Mesendoderm (in vitro differentiated cells): ENCODE data around the gene POU2F1.

Experiments
- DNase-seq: peaks from one replicate; pipeline ENCODE4 v3.0.0; 2013
- H2AK5ac ChIP-seq: 2 replicates; pipeline ENCODE4 v1.6.1; 2013; ENCODE audit warnings: low read length, inconsistent platforms
- H2BK120ac ChIP-seq: 2 replicates; pipeline ENCODE4 v1.6.1; 2013; ENCODE audit warnings: low read depth, mild to moderate bottlenecking, low read length, moderate library complexity, mixed read lengths
- H2BK15ac ChIP-seq: replicated peaks from 2 replicates; pipeline ENCODE4 v1.6.1; 2013; ENCODE audit warnings: low read depth, mild to moderate bottlenecking, moderate library complexity
- H2BK5ac ChIP-seq: 2 replicates; pipeline ENCODE4 v1.6.1; 2013; ENCODE audit warnings: low read length, inconsistent platforms
- H3K18ac ChIP-seq: 2 replicates; pipeline ENCODE4 v1.6.1; 2013; ENCODE audit warnings: mild to moderate bottlenecking, low read length, mixed read lengths
- H3K23ac ChIP-seq: one replicate; pipeline ENCODE4 v1.6.1; 2013; ENCODE audit warnings: low read length
- H3K27ac ChIP-seq: 2 replicates; pipeline ENCODE4 v1.5.1; 2013; ENCODE audit warnings: low read depth, mild to moderate bottlenecking, inconsistent platforms, low read length, moderate library complexity
- H3K27me3 ChIP-seq: 2 replicates; pipeline ENCODE4 v1.6.1; 2013; ENCODE audit warnings: low read length, control low read depth, mild to moderate bottlenecking, inconsistent platforms; ENCODE audit not compliant: insufficient read depth, poor library complexity
- H3K36me3 ChIP-seq: 2 replicates; pipeline ENCODE4 v1.6.1; 2013; ENCODE audit warnings: low read length, inconsistent platforms; ENCODE audit not compliant: control insufficient read depth, insufficient read depth
- H3K4ac ChIP-seq: one replicate; pipeline ENCODE4 v1.6.1; 2013; ENCODE audit warnings: low read depth, mild to moderate bottlenecking, low read length, moderate library complexity
- H3K4me1 ChIP-seq: 2 replicates; pipeline ENCODE4 v1.6.1; 2013; ENCODE audit warnings: low read depth, low read length, inconsistent platforms; ENCODE audit not compliant: control insufficient read depth
- H3K4me2 ChIP-seq: 2 replicates; pipeline ENCODE4 v1.6.1; 2013; ENCODE audit warnings: low read length
- H3K4me3 ChIP-seq: 2 replicates; pipeline ENCODE4 v1.5.1; 2013; ENCODE audit warnings: mild to moderate bottlenecking, low read length
- H3K56ac ChIP-seq: one replicate; pipeline ENCODE4 v1.6.1; 2013; ENCODE audit warnings: low read length
- H3K79me1 ChIP-seq: 2 replicates; pipeline ENCODE4 v1.6.1; 2013; ENCODE audit warnings: low read length, inconsistent platforms
- H3K79me2 ChIP-seq: 2 replicates; pipeline ENCODE4 v1.6.1; 2013; ENCODE audit warnings: mild to moderate bottlenecking, low read length; ENCODE audit not compliant: control insufficient read depth, insufficient read depth
- H3K9ac ChIP-seq: 2 replicates; pipeline ENCODE4 v1.6.1; 2013; ENCODE audit warnings: low read length, inconsistent platforms
- H4K5ac ChIP-seq: one replicate; pipeline ENCODE4 v1.6.1; 2013; ENCODE audit warnings: low read length
- H4K8ac ChIP-seq: one replicate; pipeline ENCODE4 v1.6.1; 2013; ENCODE audit warnings: low read depth, mild to moderate bottlenecking, control low read depth, low read length, moderate library complexity
- WGBS: extraction: QIAGEN DNeasy Blood & Tissue Kit; methylation state at CpG from one replicate; pipeline ENCODE4 v1.1.7; 2013; ENCODE audit warnings: low lambda C conversion rate, missing lambda C conversion rate; ENCODE audit not compliant: insufficient coverage; ENCODE audit errors: extremely low coverage; 5-methylcytosine and 5-hydroxymethylcytosine counted together

POU2F1 gene

DNA sequence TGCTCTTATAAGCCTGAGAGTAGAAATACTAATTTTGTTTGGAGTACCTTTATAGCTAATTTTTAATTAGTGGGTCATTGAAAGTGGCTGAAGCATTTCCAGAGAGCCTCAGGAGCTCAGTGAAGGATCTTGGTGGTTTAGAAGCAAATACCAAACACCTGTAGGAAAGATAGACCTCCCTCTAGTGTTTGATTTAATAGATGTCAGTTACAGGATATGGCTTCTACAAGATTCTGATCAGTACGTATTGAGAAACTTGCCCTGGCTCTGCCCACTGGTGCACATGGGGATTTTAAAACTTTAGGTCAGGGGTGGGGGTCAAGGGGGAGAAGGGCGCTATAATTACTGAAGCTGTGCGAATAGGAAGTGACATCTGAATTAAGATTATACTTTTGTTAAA is 122.2 kb downstream of the POU2F1 start:
- Histone ChIP-seq H2BK5ac (no peak overlapping the region), H3K79me1 (peaks cover 6% of the 10 kb centered on the region), H3K27ac (no peak overlapping the region), H3K23ac (no peak overlapping the region), H3K36me3 (no peaks in the 10 kb centered on the region), H4K5ac (no peak overlapping the region), H3K79me2 (peaks cover 3% of the 10 kb centered on the region), H3K56ac (no peak overlapping the region), H3K4me2 (no peak overlapping the region), H3K9ac (no peak overlapping the region), H3K4ac (no peak overlapping the region), H2BK120ac (no peak overlapping the region), H3K27me3 (no peaks in the 10 kb centered on the region), H4K8ac (no peak overlapping the region), H2BK15ac (no peak overlapping the region), H3K4me1 (peaks cover 7% of the 10 kb centered on the region), H3K18ac (no peak overlapping the region), H3K4me3 (no peak overlapping the region), H2AK5ac (no peak overlapping the region)
- no CpG with 5 or more reads among the region's 3 CpGs for WGBS
- DNase-seq, result peak; percentile 58

DNA sequence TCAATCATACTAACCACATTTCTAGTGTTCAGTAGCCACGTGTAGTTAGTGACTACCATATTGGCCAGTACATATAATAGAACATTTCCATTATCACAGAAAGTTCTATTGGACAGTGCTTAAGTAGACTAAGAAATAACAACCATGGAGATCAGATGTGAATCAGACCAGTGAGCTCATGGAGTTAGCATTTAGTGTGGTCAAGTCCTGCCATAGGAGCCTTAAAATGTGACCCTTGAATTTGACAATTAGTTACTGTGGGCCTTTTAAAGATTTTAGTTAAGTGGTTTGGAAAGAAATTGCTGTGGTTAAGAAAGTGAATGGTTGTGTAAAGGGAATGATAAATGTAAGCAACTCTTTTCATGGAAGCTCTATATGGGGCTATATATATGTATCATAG is 123.4 kb downstream of the POU2F1 start:
- Histone ChIP-seq H4K5ac (no peak overlapping the region), H2AK5ac (no peak overlapping the region), H3K56ac (no peak overlapping the region), H3K27ac (no peak overlapping the region), H3K4me2 (no peak overlapping the region), H4K8ac (no peak overlapping the region), H3K36me3 (no peaks in the 10 kb centered on the region), H3K27me3 (no peaks in the 10 kb centered on the region), H2BK15ac (no peak overlapping the region), H3K79me2 (peaks cover 3% of the 10 kb centered on the region), H2BK120ac (no peak overlapping the region), H3K4ac (no peak overlapping the region), H3K4me1 (peaks cover 7% of the 10 kb centered on the region), H3K23ac (no peak overlapping the region), H3K4me3 (no peak overlapping the region), H3K79me1 (peaks cover 6% of the 10 kb centered on the region), H3K9ac (no peak overlapping the region), H2BK5ac (no peak overlapping the region), H3K18ac (no peak overlapping the region)
- DNase-seq, result no peak
- no CpG with 5 or more reads among the region's 1 CpG for WGBS

DNA sequence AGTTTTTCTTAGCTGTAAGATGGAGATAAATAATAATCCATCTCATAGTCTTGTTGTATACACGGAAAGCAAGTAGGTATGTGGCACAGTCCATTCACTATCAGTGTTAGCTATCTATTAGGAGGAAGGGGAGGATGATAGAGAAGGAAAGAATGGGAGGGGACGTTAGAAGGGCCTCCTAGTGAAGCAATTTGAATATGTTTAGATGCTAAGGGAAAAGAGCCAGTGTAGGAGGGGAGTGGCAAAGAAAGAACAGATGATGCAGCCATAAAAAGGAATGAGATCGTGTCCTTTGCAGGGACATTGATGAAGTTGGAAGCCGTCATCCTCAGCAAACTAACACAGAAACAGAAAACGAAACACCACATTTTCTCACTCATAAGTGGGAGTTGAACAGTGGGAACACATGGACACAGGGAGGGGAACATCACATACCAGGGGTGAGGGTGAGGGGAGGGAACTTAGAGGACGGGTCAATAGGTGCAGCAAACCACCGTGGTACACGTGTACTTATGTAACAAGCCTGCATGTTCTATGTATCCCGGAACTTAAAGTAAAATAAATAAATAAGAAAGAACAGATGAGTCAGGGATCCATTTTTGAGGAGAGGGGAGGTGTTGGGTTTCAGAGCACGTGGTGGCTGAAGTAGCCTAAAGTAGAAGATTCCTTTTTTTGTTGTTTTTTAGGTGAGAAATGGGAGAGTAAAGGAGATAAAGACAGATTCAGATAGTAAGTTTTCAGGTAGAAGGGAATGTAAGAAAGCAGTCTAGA is 124.1 kb downstream of the POU2F1 start:
- Histone ChIP-seq H3K9ac (no peak overlapping the region), H3K27me3 (no peaks in the 10 kb centered on the region), H2AK5ac (no peak overlapping the region), H3K79me1 (peaks cover 6% of the 10 kb centered on the region), H2BK5ac (no peak overlapping the region), H4K5ac (no peak overlapping the region), H3K4me1 (peaks cover 7% of the 10 kb centered on the region), H3K56ac (peak overlapping the region; percentile 51), H3K4me2 (no peak overlapping the region), H3K36me3 (no peaks in the 10 kb centered on the region), H3K4me3 (no peak overlapping the region), H2BK15ac (no peak overlapping the region), H3K4ac (no peak overlapping the region), H3K79me2 (peaks cover 3% of the 10 kb centered on the region), H3K27ac (no peak overlapping the region), H3K23ac (no peak overlapping the region), H4K8ac (no peak overlapping the region), H2BK120ac (no peak overlapping the region), H3K18ac (no peak overlapping the region)
- DNase-seq, result no peak
- no CpG with 5 or more reads among the region's 10 CpGs for WGBS

DNA sequence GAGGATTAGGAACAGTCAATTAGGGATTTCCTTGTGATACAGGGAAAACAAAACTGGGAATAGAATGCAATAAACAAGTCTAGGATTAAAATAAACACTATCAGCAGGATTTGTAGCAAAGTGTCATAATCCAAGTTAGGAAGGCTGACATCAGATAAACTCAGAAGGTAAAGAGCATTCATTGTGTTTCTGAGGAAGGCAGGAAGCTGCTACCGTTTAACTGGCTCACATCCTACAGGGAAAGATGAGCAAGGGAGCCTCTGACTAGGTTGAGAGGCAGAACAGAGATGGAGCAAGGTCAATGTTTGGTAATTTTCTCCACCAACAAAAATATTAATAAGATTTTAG is 124.7 kb downstream of the POU2F1 start:
- H3K4me2 ChIP-seq, result no peak overlapping the region
- no peak overlapping the region for H2BK120ac ChIP-seq
- H3K4me1 ChIP-seq, result peaks cover 7% of the 10 kb centered on the region
- no CpG with 5 or more reads among the region's 1 CpG for WGBS
- no peaks in the 10 kb centered on the region for H3K27me3 ChIP-seq
- H2BK15ac ChIP-seq, result no peak overlapping the region
- no peak overlapping the region for H3K56ac ChIP-seq
- H2BK5ac ChIP-seq, result no peak overlapping the region
- H4K8ac ChIP-seq, result no peak overlapping the region
- H3K9ac ChIP-seq, result no peak overlapping the region
- H3K27ac ChIP-seq, result no peak overlapping the region
- H3K79me1 ChIP-seq, result peaks cover 6% of the 10 kb centered on the region
- no peak overlapping the region for H3K4ac ChIP-seq
- no peak overlapping the region for H3K4me3 ChIP-seq
- peak; percentile 66 for DNase-seq
- no peak overlapping the region for H3K18ac ChIP-seq
- H2AK5ac ChIP-seq, result no peak overlapping the region
- H3K23ac ChIP-seq, result no peak overlapping the region
- H3K36me3 ChIP-seq, result no peaks in the 10 kb centered on the region
- H4K5ac ChIP-seq, result no peak overlapping the region
- peaks cover 3% of the 10 kb centered on the region for H3K79me2 ChIP-seq

DNA sequence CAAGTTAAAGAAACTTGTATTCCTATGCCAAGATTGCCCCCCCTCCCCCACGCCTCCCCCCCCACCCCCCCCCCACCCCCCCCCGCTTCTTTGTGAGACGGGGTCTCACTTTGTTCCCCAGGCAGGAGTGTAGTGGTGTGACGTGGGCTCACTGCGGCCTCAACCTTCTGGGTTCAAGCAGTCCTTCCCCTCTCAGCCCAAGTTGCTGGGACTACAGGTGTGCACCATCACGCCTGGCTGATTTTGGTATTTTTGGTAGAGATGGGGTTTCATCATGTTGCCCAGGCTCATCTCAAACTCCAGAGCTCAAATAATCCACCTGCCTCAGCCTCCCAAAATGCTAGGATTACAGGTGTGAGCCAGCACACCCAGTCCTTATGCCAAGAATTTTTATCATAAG is 136.6 kb downstream of the POU2F1 start:
- Histone ChIP-seq H2BK15ac (no peak overlapping the region), H3K4ac (no peak overlapping the region), H2BK5ac (no peak overlapping the region), H3K18ac (no peak overlapping the region), H3K56ac (no peak overlapping the region), H3K4me1 (peaks cover 3% of the 10 kb centered on the region), H3K4me2 (no peak overlapping the region), H3K79me2 (peaks cover 7% of the 10 kb centered on the region), H3K36me3 (no peaks in the 10 kb centered on the region), H3K27me3 (no peaks in the 10 kb centered on the region), H2AK5ac (no peak overlapping the region), H3K4me3 (no peak overlapping the region), H4K8ac (no peak overlapping the region), H3K27ac (no peak overlapping the region), H3K79me1 (peaks cover under 1% of the 10 kb centered on the region), H3K9ac (no peak overlapping the region), H2BK120ac (no peak overlapping the region), H3K23ac (no peak overlapping the region), H4K5ac (no peak overlapping the region)
- WGBS, result no CpG with 5 or more reads among the region's 6 CpGs
- DNase-seq, result no peak

DNA sequence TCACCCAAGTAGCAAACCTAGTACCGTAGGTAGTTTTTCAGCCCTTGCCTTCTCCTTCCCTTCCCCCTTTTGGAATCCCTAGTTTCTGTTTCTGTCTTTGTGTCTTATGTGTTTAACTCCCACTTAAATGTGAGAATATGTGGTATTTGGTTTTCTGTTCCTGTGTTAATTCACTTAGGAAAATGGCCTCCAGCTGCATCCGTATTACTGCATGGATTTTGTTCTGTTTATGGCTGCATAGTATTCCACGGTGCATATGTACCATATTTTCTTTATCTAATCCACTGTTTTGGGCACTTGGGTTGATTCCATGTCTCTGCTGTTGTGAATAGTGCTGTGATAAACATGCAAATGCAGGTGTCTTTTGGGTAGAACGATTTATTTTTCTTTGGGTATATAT is 138.6 kb downstream of the POU2F1 start:
- no peaks in the 10 kb centered on the region for H3K36me3 ChIP-seq
- H3K18ac ChIP-seq, result no peak overlapping the region
- WGBS, result no CpG with 5 or more reads among the region's 4 CpGs
- H4K8ac ChIP-seq, result no peak overlapping the region
- H2BK5ac ChIP-seq, result no peak overlapping the region
- no peaks in the 10 kb centered on the region for H3K27me3 ChIP-seq
- H3K4ac ChIP-seq, result no peak overlapping the region
- no peak overlapping the region for H3K4me3 ChIP-seq
- no peak overlapping the region for H2BK120ac ChIP-seq
- no peak overlapping the region for H3K23ac ChIP-seq
- H2BK15ac ChIP-seq, result no peak overlapping the region
- H3K4me2 ChIP-seq, result no peak overlapping the region
- H3K4me1 ChIP-seq, result no peaks in the 10 kb centered on the region
- no peak overlapping the region for H3K27ac ChIP-seq
- no peak for DNase-seq
- H3K9ac ChIP-seq, result no peak overlapping the region
- H3K79me2 ChIP-seq, result peaks cover 10% of the 10 kb centered on the region
- no peak overlapping the region for H3K56ac ChIP-seq
- no peak overlapping the region for H4K5ac ChIP-seq
- H2AK5ac ChIP-seq, result no peak overlapping the region
- H3K79me1 ChIP-seq, result peaks cover 3% of the 10 kb centered on the region
